H1 (cell line): ENCODE data around the gene ABLIM1. TPM values are rescaled to one million over a fixed set of nuclear protein-coding genes. Genes with fewer than 3 reads are reported as not detected.

Source experiments
- CTCF ChIA-PET: fragments of 300-600 bp; sonication (Branson Sonifier 250); formaldehyde crosslinking; loops from one replicate; lab custom pipeline; 2021; ENCODE audit not compliant: partially characterized antibody; lab: Charles Lee
- POLR2A ChIA-PET: fragments of 300-600 bp; sonication (Branson Sonifier 250); formaldehyde crosslinking; loops from one replicate; lab custom pipeline; 2021; ENCODE audit warnings: inconsistent platforms; ENCODE audit not compliant: partially characterized antibody; lab: Charles Lee
- DNase-seq, 2 experiments: peaks; one replicate each; pipeline versions ENCODE4 v3.0.0 to v3.0.0-alpha.2; 2010 to 2022; ENCODE audit warnings: low spot score in 2 of 2, low read depth in 1 of 2, mixed read lengths in 1 of 2
- FAIRE-seq: peaks from 2 replicates; lab custom pipeline; 2011; peaks lifted over from hg19 to GRCh38; lab: Jason Lieb, UNC
- H2AFZ ChIP-seq: 2 replicates; pipeline ENCODE4 v1.8.1; 2012; ENCODE audit warnings: low read length, inconsistent platforms
- H2AK5ac ChIP-seq: 2 replicates; pipeline ENCODE4 v1.6.1; 2013; ENCODE audit warnings: low read depth, low read length
- H2BK120ac ChIP-seq: replicated peaks from 2 replicates; pipeline ENCODE3; 2013; ENCODE audit warnings: low read depth, low read length, inconsistent platforms
- H2BK12ac ChIP-seq: 2 replicates; pipeline ENCODE4 v1.6.1; 2013; ENCODE audit warnings: low read depth, low read length
- H2BK15ac ChIP-seq: 2 replicates; pipeline ENCODE4 v1.6.1; 2013; ENCODE audit warnings: low read length
- H2BK20ac ChIP-seq: 2 replicates; pipeline ENCODE4 v1.6.1; 2013; ENCODE audit warnings: low read length
- H2BK5ac ChIP-seq: 2 replicates; pipeline ENCODE4 v1.6.1; 2013; ENCODE audit warnings: low read depth, low read length
- H3K14ac ChIP-seq: 2 replicates; pipeline ENCODE4 v1.6.1; 2013; ENCODE audit warnings: inconsistent platforms; ENCODE audit not compliant: insufficient read length
- H3K18ac ChIP-seq: 2 replicates; pipeline ENCODE4 v1.6.1; 2013; ENCODE audit warnings: low read length; ENCODE audit errors: extremely low read depth
- H3K23ac ChIP-seq: 2 replicates; pipeline ENCODE4 v1.6.1; 2013; ENCODE audit warnings: inconsistent platforms; ENCODE audit not compliant: insufficient read length
- H3K23me2 ChIP-seq: 2 replicates; pipeline ENCODE4 v1.6.1; 2013; ENCODE audit warnings: low read depth, low read length
- H3K27ac ChIP-seq: 2 replicates; pipeline ENCODE4 v1.6.1; 2011; ENCODE audit warnings: low read depth, low read length, inconsistent platforms
- H3K27me3 ChIP-seq, 4 experiments: replicated peaks in 1 of 4; 1 replicate in 1 of 4; 2 replicates in 3 of 4; pipeline versions ENCODE4 v1.6.1 to v1.8.1; 2011 to 2013; ENCODE audit warnings: low read length in 3 of 4, mild to moderate bottlenecking in 3 of 4, inconsistent platforms in 2 of 4, mixed read lengths in 2 of 4, moderate library complexity in 1 of 4; ENCODE audit not compliant: control insufficient read depth in 3 of 4, insufficient read depth in 3 of 4; ENCODE audit errors: extremely low read depth in 1 of 4
- H3K36me3 ChIP-seq, 4 experiments: 2 replicates each; pipeline versions ENCODE4 v1.6.1 to v1.8.1; 2011 to 2013; ENCODE audit warnings: mild to moderate bottlenecking in 4 of 4, low read length in 3 of 4, moderate library complexity in 2 of 4, control low read depth in 1 of 4, inconsistent platforms in 1 of 4; ENCODE audit not compliant: insufficient read depth in 4 of 4, control insufficient read depth in 2 of 4
- H3K4ac ChIP-seq: replicated peaks from 2 replicates; pipeline ENCODE3; 2013; ENCODE audit warnings: low read length, low read depth, mixed read lengths, inconsistent platforms; ENCODE audit not compliant: insufficient read length
- H3K4me1 ChIP-seq, 4 experiments: replicated peaks in 1 of 4; 1 replicate in 1 of 4; 2 replicates in 3 of 4; pipeline versions ENCODE4 v1.6.1 to v1.8.1; 2011 to 2013; ENCODE audit warnings: low read length in 3 of 4, inconsistent platforms in 2 of 4, mixed read lengths in 1 of 4; ENCODE audit not compliant: insufficient read depth in 4 of 4, control insufficient read depth in 3 of 4
- H3K4me2 ChIP-seq, 2 experiments: 2 replicates each; pipeline versions ENCODE4 v1.6.1 to v1.8.1; 2011 to 2013; ENCODE audit warnings: low read depth in 2 of 2, low read length in 2 of 2, control low read depth in 1 of 2, inconsistent platforms in 1 of 2, mild to moderate bottlenecking in 1 of 2; ENCODE audit not compliant: insufficient read depth in 1 of 2
- H3K4me3 ChIP-seq, 4 experiments: fragments of 200-600, 300-600 bp in 1 of 4; sonication (generic), shearing (Covaris generic), sonication (Bioruptor Twin) in 1 of 4; 2 replicates each; pipeline versions ENCODE4 v1.5.1 to v1.8.1; 2011 to 2016; ENCODE audit warnings: low read length in 4 of 4, low read depth in 3 of 4, control low read depth in 2 of 4, inconsistent platforms in 2 of 4, mild to moderate bottlenecking in 2 of 4, mixed read lengths in 1 of 4, moderate library complexity in 1 of 4; ENCODE audit not compliant: insufficient read depth in 2 of 4; ENCODE audit errors: extremely low read depth in 1 of 4
- H3K56ac ChIP-seq: replicated peaks from 2 replicates; pipeline ENCODE3; 2013; ENCODE audit warnings: low read depth, mild to moderate bottlenecking, mixed read lengths, low read length, inconsistent platforms; ENCODE audit not compliant: insufficient read length
- H3K79me1 ChIP-seq: 2 replicates; pipeline ENCODE4 v1.6.1; 2013; ENCODE audit warnings: low read depth, low read length, control low read depth
- H3K79me2 ChIP-seq, 2 experiments: 2 replicates each; pipeline versions ENCODE4 v1.6.1 to v1.8.1; 2012 to 2013; ENCODE audit warnings: low read length in 2 of 2, mild to moderate bottlenecking in 2 of 2, inconsistent platforms in 1 of 2; ENCODE audit not compliant: insufficient read depth in 2 of 2, control insufficient read depth in 1 of 2
- H3K9ac ChIP-seq, 4 experiments: replicated peaks in 1 of 4; 1 replicate in 1 of 4; 2 replicates in 3 of 4; pipeline versions ENCODE4 v1.6.1 to v1.8.1; 2011 to 2013; ENCODE audit warnings: low read depth in 3 of 4, low read length in 3 of 4, control low read depth in 2 of 4, mild to moderate bottlenecking in 2 of 4, moderate library complexity in 2 of 4, inconsistent platforms in 1 of 4; ENCODE audit errors: extremely low read depth in 1 of 4
- H3K9me3 ChIP-seq, 2 experiments: 2 replicates each; pipeline versions ENCODE4 v1.6.1 to v1.8.1; 2012 to 2013; ENCODE audit warnings: mild to moderate bottlenecking in 2 of 2, moderate library complexity in 2 of 2, control low read depth in 1 of 2, inconsistent platforms in 1 of 2, low read depth in 1 of 2, low read length in 1 of 2, mixed read lengths in 1 of 2; ENCODE audit not compliant: insufficient read depth in 2 of 2
- H4K20me1 ChIP-seq, 2 experiments: replicated peaks in 1 of 2; 2 replicates each; pipeline versions ENCODE3 to v1.8.1; 2011 to 2013; ENCODE audit warnings: inconsistent platforms in 2 of 2, low read length in 2 of 2, mild to moderate bottlenecking in 1 of 2; ENCODE audit not compliant: insufficient read depth in 2 of 2, control insufficient read depth in 1 of 2
- H4K5ac ChIP-seq: 2 replicates; pipeline ENCODE4 v1.6.1; 2013; ENCODE audit warnings: low read length, low read depth, mixed read lengths, inconsistent platforms; ENCODE audit not compliant: insufficient read length
- H4K8ac ChIP-seq: 2 replicates; pipeline ENCODE4 v1.8.0; 2013; ENCODE audit warnings: mild to moderate bottlenecking, moderate library complexity, low read length, inconsistent platforms; ENCODE audit not compliant: insufficient read depth; ENCODE audit errors: extremely low read depth
- H4K91ac ChIP-seq: replicated peaks from 2 replicates; pipeline ENCODE3; 2013; ENCODE audit warnings: low read length, mixed read lengths, inconsistent platforms; ENCODE audit not compliant: insufficient read length
- ATF3 ChIP-seq: IDR thresholded peaks from 2 replicates; pipeline ENCODE4 v1.6.1; 2011; ENCODE audit warnings: low read depth, mild to moderate bottlenecking, low read length; ENCODE audit not compliant: insufficient read depth
- CTBP2 ChIP-seq: IDR thresholded peaks from 2 replicates; pipeline ENCODE4 v1.7.0; 2011; ENCODE audit warnings: borderline replicate concordance, mild to moderate bottlenecking, moderate library complexity, mixed read lengths, low read length; ENCODE audit not compliant: insufficient read depth, insufficient read length
- FOSL1 ChIP-seq: IDR thresholded peaks from 2 replicates; pipeline ENCODE4 v1.6.1; 2011; ENCODE audit warnings: mild to moderate bottlenecking, low read depth, low read length, moderate library complexity; ENCODE audit not compliant: insufficient read depth
- GTF2F1 ChIP-seq: IDR thresholded peaks from 2 replicates; pipeline ENCODE4 v1.6.1; 2012; ENCODE audit warnings: low read depth, low read length, improper control_type of control experiment, borderline replicate concordance
- JUN ChIP-seq: IDR thresholded peaks from 2 replicates; pipeline ENCODE4 v1.6.1; 2011; ENCODE audit warnings: low read depth, mild to moderate bottlenecking, improper control_type of control experiment, low read length
- KDM1A ChIP-seq: fragments of 200-600, 300-600 bp; sonication (generic); IDR thresholded peaks from 2 replicates; pipeline ENCODE4 v1.7.1; 2016; ENCODE audit warnings: mild to moderate bottlenecking, low read length, borderline replicate concordance
- RFX5 ChIP-seq: IDR thresholded peaks from 2 replicates; pipeline ENCODE4 v1.6.1; 2011; ENCODE audit warnings: low read depth, low read length, improper control_type of control experiment, borderline replicate concordance
- RNF2 ChIP-seq: fragments of 200-900, 300-1000 bp; sonication (generic); IDR thresholded peaks from 2 replicates; pipeline ENCODE4 v1.7.1; 2016; ENCODE audit warnings: borderline replicate concordance, low read depth, mild to moderate bottlenecking, antibody characterized with exemption, low read length; ENCODE audit not compliant: poor library complexity, severe bottlenecking; ENCODE audit errors: missing control alignments
- SP1 ChIP-seq: IDR thresholded peaks from 2 replicates; pipeline ENCODE4 v1.6.1; 2011; ENCODE audit warnings: low read depth, low read length
- SP4 ChIP-seq: IDR thresholded peaks from 2 replicates; pipeline ENCODE4 v1.6.1; 2012; ENCODE audit warnings: low read length, inconsistent platforms
- SUZ12 ChIP-seq: fragments of 200-600 bp; sonication (generic); IDR thresholded peaks from 2 replicates; pipeline ENCODE4 v1.6.1; 2012; ENCODE audit warnings: mild to moderate bottlenecking, inconsistent platforms, low read length, moderate library complexity, mixed read lengths
- TAF1 ChIP-seq: IDR thresholded peaks from 2 replicates; pipeline ENCODE4 v1.6.1; 2011; ENCODE audit warnings: mild to moderate bottlenecking, low read depth, low read length
- TAF7 ChIP-seq: optimal IDR thresholded peaks from 2 replicates; pipeline ENCODE3; 2011; ENCODE audit warnings: low read depth, mild to moderate bottlenecking, inconsistent platforms, low read length, moderate library complexity, borderline replicate concordance
- WGBS, 2 experiments: shearing (Covaris generic) in 1 of 2; methylation state at CpG; one replicate each; pipeline versions ENCODE4 v1.1.6 to v1.1.7; 2013 to 2015; ENCODE audit warnings: low lambda C conversion rate in 2 of 2, mixed read lengths in 2 of 2, inconsistent platforms in 1 of 2, low coverage in 1 of 2, missing lambda C conversion rate in 1 of 2; ENCODE audit not compliant: insufficient replicate concordance in 2 of 2, insufficient coverage in 1 of 2, insufficient read length in 1 of 2; ENCODE audit errors: extremely low coverage in 1 of 2, missing lambda C conversion rate in 1 of 2; 5-methylcytosine and 5-hydroxymethylcytosine counted together
- polyA plus RNA-seq, 7 experiments: library from polyadenylated mRNA; depleted of rRNA in 3 of 7; stranded (reverse) in 5 of 7; unstranded in 2 of 7; fragments of >200 nt in 5 of 7; fragments of 200-250 nt in 2 of 7; gene quantifications; 1 replicate in 5 of 7; 2 replicates in 1 of 7; 4 replicates in 1 of 7; pipeline versions ENCODE4 v1.2.1 to v1.2.3, GENCODE V29; 2011 to 2013; ENCODE audit warnings: missing spikeins in 2 of 7, mixed read lengths in 2 of 7
- total RNA-seq: library from RNA; stranded (reverse); fragmentation: NEBNext Ultra II Directional; extraction: Animal tissue kit (Norgen Biotek cat#: 25700); gene quantifications from 2 replicates; pipeline ENCODE4 v1.2.1, GENCODE V29; 2021

ABLIM1 gene
- total and polyA plus RNA-seq, 2 of the 8 experiments (the other 6 are each of a cell fraction or from before 2014, with no cell fraction given): 51.2 to 51.7 TPM

GRCh38 chr10:114391599-114391998, 266.5 kb downstream of the ABLIM1 start:
- Histone ChIP-seq H2BK20ac (no peak overlapping the region), H4K8ac (no peak overlapping the region), H2BK5ac (no peak overlapping the region; the same call in 1 of the 2 replicates), H3K23me2 (no peaks in the 10 kb centered on the region), H3K9ac (no peak overlapping the region), H4K5ac (no peak overlapping the region), H3K27ac (no peak overlapping the region), H3K4ac (no peak overlapping the region), H2BK15ac (0 out of 2 replicates have a peak overlapping the region, but pooled peaks have one; percentile 24), H3K79me1 (no peaks in the 10 kb centered on the region), H3K36me3 (no peaks in the 10 kb centered on the region), H2AFZ (no peak overlapping the region), H3K14ac (no peak overlapping the region), H3K23ac (no peak overlapping the region), H3K27me3 (no peaks in the 10 kb centered on the region; a peak in 2 of 7 replicates), H3K9me3 (no peaks in the 10 kb centered on the region), H3K4me2 (no peak overlapping the region), H4K20me1 (no peaks in the 10 kb centered on the region), H3K4me3 (no peak overlapping the region), H3K56ac (no peak overlapping the region), H2BK12ac (no peak overlapping the region), H3K18ac (no peak overlapping the region), H3K4me1 (peaks cover 0 to 10% (median 4%) of the 10 kb centered on the region in 4 experiments; a peak in 4 of 7 replicates), H2BK120ac (no peak overlapping the region), H3K79me2 (no peaks in the 10 kb centered on the region), H4K91ac (no peak overlapping the region), H2AK5ac (no peak overlapping the region)
- DNase-seq (no peak), FAIRE-seq (no peak)
- CTCF ChIA-PET: interaction anchor here (0.7 to 13.0 kb wide), 9 partner anchors 7 to 89 kb away, joined by 3 to 209 read pairs (median 4); no protein-coding TSS in a partner anchor
- 87% methylated on average over 5 of the region's 5 CpGs; no CpG with 5 or more reads in 1 of the 2 experiments for WGBS, 2 experiments
- POLR2A ChIA-PET: no interaction called here
- TF ChIP-seq TAF7 (no peak), KDM1A (no peak), GTF2F1 (no peak), FOSL1 (no peak), SUZ12 (no peak), SP4 (no peak), ATF3 (no peak), RNF2 (no peak), SP1 (no peak), TAF1 (no peak), RFX5 (no peak), JUN (no peak), CTBP2 (no peak)
